ENCODE measurements around the gene PACS1.

DNA sequence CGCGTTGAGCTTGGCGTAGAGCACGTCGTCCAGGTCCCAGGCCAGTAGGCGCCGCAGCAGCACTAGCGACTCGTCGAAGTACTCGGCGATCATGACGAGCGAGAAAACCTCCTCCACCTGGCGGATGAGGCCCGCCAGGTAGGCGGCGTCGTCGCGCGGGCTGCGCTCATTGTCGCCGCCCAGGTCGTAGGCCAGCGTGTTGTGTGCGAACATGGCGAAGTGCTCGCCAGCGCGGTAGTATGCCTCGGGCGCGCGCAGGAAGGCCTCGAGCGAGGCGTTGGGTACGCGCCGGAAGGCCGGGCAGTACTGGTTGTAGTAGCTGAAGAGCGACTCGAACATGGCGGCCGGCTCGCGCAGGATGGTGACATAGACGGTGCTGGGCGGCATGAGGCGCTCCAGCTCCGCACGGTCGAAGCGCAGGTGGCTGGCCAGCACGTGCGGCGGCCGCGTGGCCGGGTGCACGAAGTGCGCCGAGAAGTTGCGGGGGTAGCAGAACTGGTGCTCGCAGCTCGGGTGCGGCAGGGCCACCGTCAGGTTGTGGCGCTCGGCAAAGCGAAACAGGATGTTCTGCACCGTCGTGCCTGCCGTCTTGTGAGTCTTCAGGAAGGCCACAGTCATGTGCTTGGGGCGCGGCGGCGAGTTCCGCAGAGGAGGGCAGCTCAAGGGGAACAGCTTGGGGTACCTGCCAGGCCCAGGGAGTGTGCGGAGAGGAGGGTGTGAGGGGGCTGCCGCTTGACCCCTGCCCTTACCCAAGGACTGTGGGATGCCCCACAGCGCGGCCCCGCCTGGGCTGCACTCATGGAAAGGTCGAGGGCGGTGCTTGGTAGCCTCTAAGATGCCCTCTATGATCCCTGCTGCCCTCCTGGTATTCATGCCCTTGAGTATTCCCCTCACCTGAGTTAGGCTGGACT, 26.8 kb upstream of the PACS1 start:
- no peak for TF ChIP-seq CTCF (IDR thresholded peaks at IDR 0.05)
- TF ChIP-seq POLR2A (IDR thresholded peaks at IDR 0.05; ENCODE audit: low read depth), result no peak
- TF ChIP-seq EP300 (IDR thresholded peaks at IDR 0.05), result no peak
